HCT116 (cell line): ENCODE data around the gene ZNF330. TPM values are rescaled to one million over a fixed set of nuclear protein-coding genes. Genes with fewer than 3 reads are reported as not detected.

ENCODE experiments used
- ATAC-seq: fragments of 200-7000 bp; cut with Tn5 transposase; 2 replicates; pipeline ENCODE4 v1.9.1; 2020; ENCODE audit warnings: mild to moderate bottlenecking, moderate library complexity
- BruUV-seq: library from RNA; stranded (reverse); fragments of 400-500 nt; replicated peaks from 2 replicates; lab custom pipeline; 2021; lab: Mats Ljungman, UMichigan
- CTCF ChIA-PET: fragments of 300-600 bp; sonication (Branson Sonifier 250); formaldehyde crosslinking; loops from one replicate; lab custom pipeline; 2021; ENCODE audit warnings: antibody characterized with exemption; lab: Charles Lee
- POLR2A ChIA-PET: fragments of 300-600, 350-600 bp; sonication (Branson Sonifier 250); formaldehyde crosslinking; loops from one replicate; lab custom pipeline; 2021; ENCODE audit warnings: antibody characterized with exemption; lab: Charles Lee
- RAD21 ChIA-PET, 2 experiments: fragments of 300-600 bp; sonication (Branson Sonifier 250); formaldehyde crosslinking; loops; one replicate each; lab custom pipeline; 2023; ENCODE audit warnings: low total read pairs in 2 of 2; ENCODE audit not compliant: uncharacterized antibody in 2 of 2, unreplicated experiment in 2 of 2, low non-redundant PET in 1 of 2; lab: Charles Lee
- DNase-seq: peaks from one replicate; pipeline ENCODE4 v3.0.0-alpha.2; 2010; ENCODE audit warnings: low read depth, low spot score
- H2AFZ ChIP-seq: fragments of 200-600 bp; shearing (Covaris generic), sonication (generic); 2 replicates; pipeline ENCODE4 v1.6.1; 2017; ENCODE audit warnings: low read depth, mixed run types, mixed read lengths, antibody characterized with exemption, low read length; ENCODE audit not compliant: poor library complexity, severe bottlenecking
- H3K27ac ChIP-seq: 2 replicates; pipeline ENCODE4 v1.5.1; 2012; ENCODE audit warnings: low read depth, low read length
- H3K27me3 ChIP-seq: fragments of 200-600 bp; sonication (generic); 2 replicates; pipeline ENCODE4 v1.6.1; 2016; ENCODE audit warnings: mixed run types, low read length, mixed read lengths; ENCODE audit not compliant: insufficient read depth
- H3K36me3 ChIP-seq, 2 experiments: fragments of 200-500 bp in 1 of 2; fragments of 200-600 bp in 1 of 2; sonication (Bioruptor generic) in 1 of 2; sonication (generic) in 1 of 2; 2 replicates each; pipeline versions ENCODE4 v1.5.1 to v1.6.1; 2014 to 2016; ENCODE audit warnings: low read length in 2 of 2, inconsistent platforms in 1 of 2, mixed read lengths in 1 of 2, mixed run types in 1 of 2; ENCODE audit not compliant: insufficient read depth in 2 of 2, control insufficient read depth in 1 of 2
- H3K4me1 ChIP-seq, 2 experiments: fragments of 200-600 bp in 1 of 2; sonication (generic) in 1 of 2; 2 replicates each; pipeline versions ENCODE4 v1.5.1 to v1.6.1; 2012 to 2017; ENCODE audit warnings: low read length in 2 of 2, inconsistent platforms in 1 of 2, mild to moderate bottlenecking in 1 of 2, mixed read lengths in 1 of 2, mixed run types in 1 of 2, moderate library complexity in 1 of 2; ENCODE audit not compliant: insufficient read depth in 2 of 2, control insufficient read depth in 1 of 2
- H3K4me2 ChIP-seq: fragments of 200-600 bp; sonication (generic); 2 replicates; pipeline ENCODE4 v1.6.1; 2017; ENCODE audit warnings: mixed run types, low read length, mixed read lengths
- H3K4me3 ChIP-seq, 2 experiments: fragments of 200-600 bp in 1 of 2; sonication (generic) in 1 of 2; replicated peaks in 1 of 2; 2 replicates each; pipeline ENCODE4 v1.5.1; 2011 to 2016; ENCODE audit warnings: low read length in 2 of 2, control low read depth in 1 of 2, low read depth in 1 of 2, mild to moderate bottlenecking in 1 of 2, mixed read lengths in 1 of 2, mixed run types in 1 of 2
- H3K79me2 ChIP-seq: fragments of 200-600 bp; sonication (generic); 2 replicates; pipeline ENCODE4 v1.6.1; 2017; ENCODE audit warnings: mild to moderate bottlenecking, mixed run types, low read length, moderate library complexity, mixed read lengths; ENCODE audit not compliant: insufficient read depth
- H3K9ac ChIP-seq: fragments of 200-600 bp; sonication (generic); 2 replicates; pipeline ENCODE4 v1.6.1; 2016; ENCODE audit warnings: low read length, mixed read lengths
- H3K9me2 ChIP-seq: fragments of 200-600 bp; sonication (generic), shearing (Covaris generic); 2 replicates; pipeline ENCODE4 v1.6.1; 2017; ENCODE audit warnings: mixed run types, mild to moderate bottlenecking, moderate library complexity; ENCODE audit not compliant: insufficient read depth
- H3K9me3 ChIP-seq, 2 experiments: fragments of 200-500 bp in 1 of 2; fragments of 200-600 bp in 1 of 2; sonication (Bioruptor generic) in 1 of 2; sonication (generic) in 1 of 2; 2 replicates each; pipeline ENCODE4 v1.6.1; 2014 to 2017; ENCODE audit warnings: low read length in 2 of 2, mixed read lengths in 2 of 2, inconsistent platforms in 1 of 2, low read depth in 1 of 2, mild to moderate bottlenecking in 1 of 2, mixed run types in 1 of 2, moderate library complexity in 1 of 2; ENCODE audit not compliant: control insufficient read depth in 1 of 2, insufficient read depth in 1 of 2
- H4K20me1 ChIP-seq: fragments of 200-600 bp; sonication (generic), shearing (Covaris generic); 2 replicates; pipeline ENCODE4 v1.6.1; 2017; ENCODE audit warnings: mixed run types, mild to moderate bottlenecking, moderate library complexity; ENCODE audit not compliant: insufficient read depth
- CBX3 ChIP-seq: IDR thresholded peaks from 2 replicates; pipeline ENCODE4 v1.6.1; 2012; ENCODE audit warnings: low read depth
- EZH2phosphoT487 ChIP-seq: fragments of 200-600 bp; IDR thresholded peaks from 2 replicates; pipeline ENCODE4 v1.6.1; 2018; ENCODE audit warnings: antibody characterized with exemption, borderline replicate concordance
- FOSL1 ChIP-seq: IDR thresholded peaks from 2 replicates; pipeline ENCODE4 v1.6.1; 2012; ENCODE audit warnings: low read depth
- POLR2A ChIP-seq: IDR thresholded peaks from 2 replicates; pipeline ENCODE4 v1.7.0; 2011; ENCODE audit warnings: borderline replicate concordance; ENCODE audit not compliant: insufficient read depth, insufficient read length; ENCODE audit errors: extremely low read depth
- RAD21 ChIP-seq: IDR thresholded peaks from 2 replicates; pipeline ENCODE4 v1.6.1; 2012; ENCODE audit warnings: low read depth, mild to moderate bottlenecking
- SIN3A ChIP-seq: IDR thresholded peaks from 2 replicates; pipeline ENCODE4 v1.6.1; 2012; ENCODE audit warnings: low read depth
- SP1 ChIP-seq: IDR thresholded peaks from 2 replicates; pipeline ENCODE4 v1.6.1; 2012; ENCODE audit warnings: low read depth
- SRF ChIP-seq: IDR thresholded peaks from 2 replicates; pipeline ENCODE4 v1.6.1; 2012; ENCODE audit warnings: low read depth
- TCF7L2 ChIP-seq: IDR thresholded peaks from 2 replicates; pipeline ENCODE4 v1.7.0; 2011; ENCODE audit warnings: borderline replicate concordance, inconsistent platforms; ENCODE audit not compliant: insufficient read depth, insufficient read length; ENCODE audit errors: extremely low read depth
- YY1 ChIP-seq: IDR thresholded peaks from 2 replicates; pipeline ENCODE4 v1.6.1; 2011; ENCODE audit warnings: low read length, low read depth, moderate library complexity, mild to moderate bottlenecking; ENCODE audit not compliant: insufficient replicate concordance; ENCODE audit errors: extremely low read depth
- ZFX ChIP-seq: fragments of 450-650 bp; IDR thresholded peaks from 2 replicates; pipeline ENCODE4 v1.6.1; 2017
- ZNF274 ChIP-seq: fragments of 200-500 bp; sonication (Bioruptor generic); IDR thresholded peaks from 2 replicates; pipeline ENCODE4 v1.6.1; 2014; ENCODE audit warnings: mild to moderate bottlenecking, low read depth, low read length, inconsistent platforms
- intact Hi-C: fragments of 100-400 bp; cut with micrococcal nuclease; formaldehyde crosslinking; loops from 2 replicates; pipeline ENCODE4 v1.10.0; 2022
- total RNA-seq: library from RNA; stranded (reverse); gene quantifications from one replicate; pipeline ENCODE4 v1.2.1, GENCODE V29; 2021; ENCODE audit not compliant: unreplicated experiment
- TF ChIP-seq, protein P1 (sequence below): IDR thresholded peaks from 2 replicates; pipeline ENCODE4 v1.6.1; 2012
- TF ChIP-seq, protein P2 (sequence below), 3 experiments: fragments of 200-600 bp in 1 of 3; sonication (generic) in 1 of 3; IDR thresholded peaks in 2 of 3; conservative IDR thresholded peaks in 1 of 3; 2 replicates each; pipeline ENCODE4 v1.5.1; 2012 to 2017; ENCODE audit warnings: low read depth in 2 of 3, low read length in 2 of 3, antibody characterized with exemption in 1 of 3, borderline replicate concordance in 1 of 3, control low read depth in 1 of 3, mild to moderate bottlenecking in 1 of 3, mixed read lengths in 1 of 3, mixed run types in 1 of 3, moderate library complexity in 1 of 3; ENCODE audit not compliant: insufficient read depth in 1 of 3
- TF ChIP-seq, protein P3 (sequence below): IDR thresholded peaks from 2 replicates; pipeline ENCODE4 v1.6.1; 2012
- TF ChIP-seq, protein P4 (sequence below): IDR thresholded peaks from 2 replicates; pipeline ENCODE4 v1.6.1; 2012; ENCODE audit warnings: low read depth

The ZNF330 gene
- total RNA-seq, 1 experiment from 2014 or later = 49.1 TPM

DNA sequence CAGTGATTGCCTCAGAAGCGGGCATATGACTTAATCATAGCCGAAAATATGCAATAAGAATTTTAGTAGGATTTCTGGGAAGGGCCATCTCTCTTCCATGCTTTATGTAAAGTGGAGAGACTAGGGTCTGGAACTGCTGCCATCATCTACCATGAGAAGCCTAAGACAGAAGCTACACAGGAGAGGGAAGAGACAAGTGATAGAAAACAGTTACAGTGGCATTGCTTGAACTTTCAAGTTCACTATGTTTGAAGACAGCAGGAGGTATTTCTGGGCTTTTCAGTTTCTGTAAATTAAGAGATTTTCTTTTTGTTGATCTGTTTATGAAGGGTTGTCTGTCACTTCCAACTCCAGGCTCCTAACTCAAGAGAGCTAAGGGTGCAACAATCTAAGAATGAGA lies 62.5 kb downstream of the ZNF330 start:
- intact Hi-C loops = no loop called here
- H3K4me1 ChIP-seq = no peaks in the 10 kb centered on the region
- no peaks in the 10 kb centered on the region for H4K20me1 ChIP-seq
- ATAC-seq = no peak
- H3K27ac ChIP-seq = no peak overlapping the region
- H3K36me3 ChIP-seq = no peaks in the 10 kb centered on the region
- no peaks in the 10 kb centered on the region for H3K9me2 ChIP-seq
- no TSS peak for BruUV-seq
- TF ChIP-seq SP1 = no peak
- TF ChIP-seq, protein P1, sequence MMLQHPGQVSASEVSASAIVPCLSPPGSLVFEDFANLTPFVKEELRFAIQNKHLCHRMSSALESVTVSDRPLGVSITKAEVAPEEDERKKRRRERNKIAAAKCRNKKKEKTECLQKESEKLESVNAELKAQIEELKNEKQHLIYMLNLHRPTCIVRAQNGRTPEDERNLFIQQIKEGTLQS = no peak
- no peak for TF ChIP-seq FOSL1
- no peak for TF ChIP-seq EZH2phosphoT487
- TF ChIP-seq, protein P2, sequence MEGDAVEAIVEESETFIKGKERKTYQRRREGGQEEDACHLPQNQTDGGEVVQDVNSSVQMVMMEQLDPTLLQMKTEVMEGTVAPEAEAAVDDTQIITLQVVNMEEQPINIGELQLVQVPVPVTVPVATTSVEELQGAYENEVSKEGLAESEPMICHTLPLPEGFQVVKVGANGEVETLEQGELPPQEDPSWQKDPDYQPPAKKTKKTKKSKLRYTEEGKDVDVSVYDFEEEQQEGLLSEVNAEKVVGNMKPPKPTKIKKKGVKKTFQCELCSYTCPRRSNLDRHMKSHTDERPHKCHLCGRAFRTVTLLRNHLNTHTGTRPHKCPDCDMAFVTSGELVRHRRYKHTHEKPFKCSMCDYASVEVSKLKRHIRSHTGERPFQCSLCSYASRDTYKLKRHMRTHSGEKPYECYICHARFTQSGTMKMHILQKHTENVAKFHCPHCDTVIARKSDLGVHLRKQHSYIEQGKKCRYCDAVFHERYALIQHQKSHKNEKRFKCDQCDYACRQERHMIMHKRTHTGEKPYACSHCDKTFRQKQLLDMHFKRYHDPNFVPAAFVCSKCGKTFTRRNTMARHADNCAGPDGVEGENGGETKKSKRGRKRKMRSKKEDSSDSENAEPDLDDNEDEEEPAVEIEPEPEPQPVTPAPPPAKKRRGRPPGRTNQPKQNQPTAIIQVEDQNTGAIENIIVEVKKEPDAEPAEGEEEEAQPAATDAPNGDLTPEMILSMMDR (IDR thresholded peaks at IDR 0.05 in 2 of 3, conservative IDR thresholded peaks at IDR 0.05 in 1 of 3; ENCODE audit: borderline replicate concordance in 1 of 3, insufficient read depth in 1 of 3, low read depth in 2 of 3, low read length in 2 of 3) = no peak
- no peak overlapping the region for H3K4me2 ChIP-seq
- ChIA-PET CTCF (no interaction called here), POLR2A (no interaction called here), RAD21 (no interaction called here)
- no peaks in the 10 kb centered on the region for H3K27me3 ChIP-seq
- H2AFZ ChIP-seq = no peak overlapping the region
- H3K79me2 ChIP-seq = no peaks in the 10 kb centered on the region
- no peaks in the 10 kb centered on the region for H3K9me3 ChIP-seq
- no peak overlapping the region for H3K9ac ChIP-seq
- no peak overlapping the region for H3K4me3 ChIP-seq
- DNase-seq = no peak

DNA sequence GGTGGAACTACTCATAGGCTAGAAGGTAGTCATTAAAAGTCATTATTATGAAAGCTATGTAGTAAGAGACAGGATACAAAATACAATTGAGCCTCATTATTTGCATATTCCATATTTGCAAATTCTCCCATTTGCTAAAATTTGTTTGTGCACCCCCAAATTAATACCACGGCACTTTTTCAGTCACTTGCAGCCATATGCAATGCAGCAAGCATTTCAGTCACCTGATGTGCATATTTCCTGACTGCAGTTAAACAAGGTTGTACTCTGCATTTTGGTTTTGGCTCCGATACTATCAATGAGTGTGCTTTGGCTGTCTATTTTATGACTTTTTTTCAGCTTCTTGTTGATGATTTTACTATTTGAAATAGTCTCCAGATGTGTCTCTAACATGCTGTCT lies 62.9 kb downstream of the ZNF330 start:
- Histone ChIP-seq H3K79me2 (no peaks in the 10 kb centered on the region), H3K9ac (no peak overlapping the region), H3K4me2 (no peak overlapping the region), H3K9me3 (no peaks in the 10 kb centered on the region), H3K4me1 (no peaks in the 10 kb centered on the region), H3K36me3 (no peaks in the 10 kb centered on the region), H3K27ac (no peak overlapping the region), H3K9me2 (no peaks in the 10 kb centered on the region), H4K20me1 (no peaks in the 10 kb centered on the region), H3K4me3 (no peak overlapping the region), H3K27me3 (no peaks in the 10 kb centered on the region), H2AFZ (no peak overlapping the region)
- intact Hi-C loops = no loop called here
- ATAC-seq (no peak), DNase-seq (no peak)
- POLR2A ChIA-PET = no interaction called here
- CTCF ChIA-PET = no interaction called here
- BruUV-seq = no TSS peak
- RAD21 ChIA-PET = no interaction called here
- TF ChIP-seq TCF7L2 (no peak), SRF (no peak), ZNF274 (no peak), CBX3 (no peak), SIN3A (no peak), POLR2A (no peak), YY1 (no peak), FOSL1 (no peak), ZFX (no peak), RAD21 (no peak)
- TF ChIP-seq, protein P3, sequence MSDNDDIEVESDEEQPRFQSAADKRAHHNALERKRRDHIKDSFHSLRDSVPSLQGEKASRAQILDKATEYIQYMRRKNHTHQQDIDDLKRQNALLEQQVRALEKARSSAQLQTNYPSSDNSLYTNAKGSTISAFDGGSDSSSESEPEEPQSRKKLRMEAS = no peak
- TF ChIP-seq, protein P1 = no peak
- TF ChIP-seq, protein P4, sequence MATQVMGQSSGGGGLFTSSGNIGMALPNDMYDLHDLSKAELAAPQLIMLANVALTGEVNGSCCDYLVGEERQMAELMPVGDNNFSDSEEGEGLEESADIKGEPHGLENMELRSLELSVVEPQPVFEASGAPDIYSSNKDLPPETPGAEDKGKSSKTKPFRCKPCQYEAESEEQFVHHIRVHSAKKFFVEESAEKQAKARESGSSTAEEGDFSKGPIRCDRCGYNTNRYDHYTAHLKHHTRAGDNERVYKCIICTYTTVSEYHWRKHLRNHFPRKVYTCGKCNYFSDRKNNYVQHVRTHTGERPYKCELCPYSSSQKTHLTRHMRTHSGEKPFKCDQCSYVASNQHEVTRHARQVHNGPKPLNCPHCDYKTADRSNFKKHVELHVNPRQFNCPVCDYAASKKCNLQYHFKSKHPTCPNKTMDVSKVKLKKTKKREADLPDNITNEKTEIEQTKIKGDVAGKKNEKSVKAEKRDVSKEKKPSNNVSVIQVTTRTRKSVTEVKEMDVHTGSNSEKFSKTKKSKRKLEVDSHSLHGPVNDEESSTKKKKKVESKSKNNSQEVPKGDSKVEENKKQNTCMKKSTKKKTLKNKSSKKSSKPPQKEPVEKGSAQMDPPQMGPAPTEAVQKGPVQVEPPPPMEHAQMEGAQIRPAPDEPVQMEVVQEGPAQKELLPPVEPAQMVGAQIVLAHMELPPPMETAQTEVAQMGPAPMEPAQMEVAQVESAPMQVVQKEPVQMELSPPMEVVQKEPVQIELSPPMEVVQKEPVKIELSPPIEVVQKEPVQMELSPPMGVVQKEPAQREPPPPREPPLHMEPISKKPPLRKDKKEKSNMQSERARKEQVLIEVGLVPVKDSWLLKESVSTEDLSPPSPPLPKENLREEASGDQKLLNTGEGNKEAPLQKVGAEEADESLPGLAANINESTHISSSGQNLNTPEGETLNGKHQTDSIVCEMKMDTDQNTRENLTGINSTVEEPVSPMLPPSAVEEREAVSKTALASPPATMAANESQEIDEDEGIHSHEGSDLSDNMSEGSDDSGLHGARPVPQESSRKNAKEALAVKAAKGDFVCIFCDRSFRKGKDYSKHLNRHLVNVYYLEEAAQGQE = no peak
